Measurements from ENCODE around the gene KSR1.

DNA sequence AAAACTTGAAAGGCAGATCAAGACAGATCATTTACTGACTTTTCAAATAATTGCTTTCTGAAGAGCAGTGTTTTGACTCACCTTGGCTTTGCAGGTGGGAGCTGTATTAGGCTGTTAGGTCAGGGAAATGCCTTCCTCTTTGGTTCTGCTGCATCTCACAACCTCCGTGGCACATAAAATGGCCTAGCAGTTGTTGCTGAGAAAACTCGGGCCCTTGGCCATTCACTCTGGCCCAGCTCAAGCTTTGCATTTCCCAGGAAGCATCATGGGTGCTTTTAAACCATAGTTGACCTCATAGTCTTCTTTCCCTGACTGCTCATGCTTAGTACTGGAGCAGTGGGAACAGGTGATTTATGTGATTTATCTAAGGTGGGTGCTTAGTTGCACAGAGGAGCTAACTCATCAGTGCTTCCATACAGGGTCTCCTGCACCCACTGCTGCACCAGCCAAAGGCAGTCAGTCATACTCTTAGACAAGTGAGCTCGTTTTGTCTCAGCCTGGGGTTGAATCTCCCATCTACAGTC, 83.6 kb downstream of the KSR1 start:
- TF ChIP-seq, protein P1, sequence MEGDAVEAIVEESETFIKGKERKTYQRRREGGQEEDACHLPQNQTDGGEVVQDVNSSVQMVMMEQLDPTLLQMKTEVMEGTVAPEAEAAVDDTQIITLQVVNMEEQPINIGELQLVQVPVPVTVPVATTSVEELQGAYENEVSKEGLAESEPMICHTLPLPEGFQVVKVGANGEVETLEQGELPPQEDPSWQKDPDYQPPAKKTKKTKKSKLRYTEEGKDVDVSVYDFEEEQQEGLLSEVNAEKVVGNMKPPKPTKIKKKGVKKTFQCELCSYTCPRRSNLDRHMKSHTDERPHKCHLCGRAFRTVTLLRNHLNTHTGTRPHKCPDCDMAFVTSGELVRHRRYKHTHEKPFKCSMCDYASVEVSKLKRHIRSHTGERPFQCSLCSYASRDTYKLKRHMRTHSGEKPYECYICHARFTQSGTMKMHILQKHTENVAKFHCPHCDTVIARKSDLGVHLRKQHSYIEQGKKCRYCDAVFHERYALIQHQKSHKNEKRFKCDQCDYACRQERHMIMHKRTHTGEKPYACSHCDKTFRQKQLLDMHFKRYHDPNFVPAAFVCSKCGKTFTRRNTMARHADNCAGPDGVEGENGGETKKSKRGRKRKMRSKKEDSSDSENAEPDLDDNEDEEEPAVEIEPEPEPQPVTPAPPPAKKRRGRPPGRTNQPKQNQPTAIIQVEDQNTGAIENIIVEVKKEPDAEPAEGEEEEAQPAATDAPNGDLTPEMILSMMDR (IDR thresholded peaks at IDR 0.05), result no peak
- no peak for TF ChIP-seq POLR2A (IDR thresholded peaks at IDR 0.05)
